ENCODE results near the gene KIZ. TPM values are rescaled to one million over a fixed set of nuclear protein-coding genes. Genes with fewer than 3 reads are reported as not detected.
A peak's percentile ranks its signal among the peaks of the same experiment; 100 is the strongest.

Gene KIZ, protein sequence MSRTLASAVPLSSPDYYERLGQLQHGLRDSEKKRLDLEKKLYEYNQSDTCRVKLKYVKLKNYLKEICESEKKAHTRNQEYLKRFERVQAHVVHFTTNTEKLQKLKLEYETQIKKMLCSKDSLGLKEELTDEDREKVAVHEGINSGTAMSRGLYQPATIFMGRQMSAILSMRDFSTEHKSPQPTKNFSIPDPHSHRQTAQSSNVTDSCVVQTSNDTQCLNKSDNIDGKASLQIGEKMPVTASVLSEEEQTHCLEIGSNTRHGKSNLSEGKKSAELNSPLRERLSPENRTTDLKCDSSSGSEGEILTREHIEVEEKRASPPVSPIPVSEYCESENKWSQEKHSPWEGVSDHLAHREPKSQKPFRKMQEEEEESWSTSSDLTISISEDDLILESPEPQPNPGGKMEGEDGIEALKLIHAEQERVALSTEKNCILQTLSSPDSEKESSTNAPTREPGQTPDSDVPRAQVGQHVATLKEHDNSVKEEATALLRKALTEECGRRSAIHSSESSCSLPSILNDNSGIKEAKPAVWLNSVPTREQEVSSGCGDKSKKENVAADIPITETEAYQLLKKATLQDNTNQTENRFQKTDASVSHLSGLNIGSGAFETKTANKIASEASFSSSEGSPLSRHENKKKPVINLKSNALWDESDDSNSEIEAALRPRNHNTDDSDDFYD
- total RNA-seq: 6.9 TPM

- DNase-seq (ENCODE audit: low spot score in 2 of 2) (peak; percentile 91 to 94), FAIRE-seq (no peak)
Observed at GRCh38 chr20:21125849-21126580, at the start of gene KIZ. Gene KIZ (plus strand): TSS chr20:21126082. CDS start chr20:21126116, 34 bp downstream.

DNA sequence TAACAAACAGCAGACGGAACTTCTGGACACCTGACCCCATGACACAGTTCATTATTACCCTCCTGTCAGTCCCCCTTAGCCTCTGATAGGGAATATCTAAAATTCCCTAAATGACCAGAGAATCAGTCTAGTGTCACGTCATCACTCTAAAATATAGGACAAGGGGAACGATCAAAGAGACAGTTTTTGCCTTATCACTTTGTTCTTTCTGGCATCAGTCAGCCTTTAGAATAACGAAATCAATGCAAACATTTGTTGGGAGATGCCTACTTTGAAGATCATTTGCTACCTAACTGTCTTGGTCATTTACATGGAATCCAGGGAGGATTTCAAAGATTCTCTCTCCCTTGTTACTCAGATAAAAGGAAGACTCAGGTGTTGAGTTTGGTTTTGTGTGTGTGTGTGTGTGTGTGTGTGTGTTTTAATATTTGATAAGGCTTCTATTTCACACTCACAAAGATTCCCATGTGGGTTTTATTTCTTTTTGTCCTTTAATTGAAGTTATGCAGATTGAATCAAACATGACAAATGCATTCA lies 48.0 kb upstream of the KIZ start:
- FAIRE-seq (no peak), DNase-seq (ENCODE audit: low spot score in 2 of 2) (no peak)

DNA sequence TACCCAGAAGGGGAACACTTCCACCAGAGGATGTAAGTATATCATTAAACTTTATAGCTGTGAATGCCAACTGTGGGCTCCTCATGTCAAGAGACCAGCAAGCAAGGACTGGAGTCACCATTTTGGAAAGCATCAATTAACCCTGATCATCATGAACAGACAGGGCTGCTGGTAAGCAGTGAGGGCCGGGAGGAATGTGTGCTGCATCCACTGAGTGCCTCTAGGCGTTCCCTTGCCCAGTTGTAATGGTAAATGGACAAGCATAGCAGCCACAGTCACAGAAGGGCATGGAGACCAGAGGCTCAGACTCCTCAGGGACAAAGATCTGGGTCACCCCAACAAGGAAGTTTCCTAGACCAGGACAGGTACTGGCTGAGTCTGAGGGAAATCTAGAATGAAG lies 43.3 kb upstream of the KIZ start:
- DNase-seq (ENCODE audit: low spot score in 2 of 2) (no peak), FAIRE-seq (no peak)

DNA sequence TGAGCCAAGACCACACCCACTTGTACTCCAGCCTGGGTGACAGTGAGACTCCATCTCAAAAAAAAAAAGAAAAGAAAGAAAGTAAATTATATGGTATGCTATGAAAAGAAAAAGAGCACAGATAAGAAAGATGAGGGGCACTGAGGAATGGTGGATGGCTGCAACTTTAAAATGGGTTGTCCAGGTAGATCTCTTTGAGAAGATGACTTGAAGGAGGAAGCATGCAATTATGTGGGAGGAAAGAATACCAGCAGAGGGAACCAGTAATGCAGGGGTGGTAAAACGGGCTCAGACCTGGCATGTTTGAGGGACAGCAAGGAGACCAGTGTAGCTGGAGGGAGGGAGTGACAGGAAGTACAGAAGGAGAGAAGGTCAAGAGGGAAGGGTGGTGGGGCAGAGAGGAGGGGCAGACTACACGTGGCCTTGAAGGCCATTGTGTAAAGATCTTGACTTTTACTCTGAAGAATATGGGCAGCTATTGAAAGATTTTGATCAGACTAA lies 42.0 kb upstream of the KIZ start:
- FAIRE-seq (no peak), DNase-seq (ENCODE audit: low spot score in 2 of 2) (no peak)

GRCh38 chr20:21087862-21088540 lies 37.9 kb upstream of the KIZ start:
- FAIRE-seq: no peak

GRCh38 chr20:21089391-21089790 lies 36.5 kb upstream of the KIZ start:
- FAIRE-seq: no peak
- no peak for DNase-seq (ENCODE audit: low spot score in 2 of 2)

More at GRCh38 chr20:21087862-21088540, 37.9 kb upstream of the KIZ start:
- DNase-seq (ENCODE audit: low spot score in 2 of 2): no peak

DNA sequence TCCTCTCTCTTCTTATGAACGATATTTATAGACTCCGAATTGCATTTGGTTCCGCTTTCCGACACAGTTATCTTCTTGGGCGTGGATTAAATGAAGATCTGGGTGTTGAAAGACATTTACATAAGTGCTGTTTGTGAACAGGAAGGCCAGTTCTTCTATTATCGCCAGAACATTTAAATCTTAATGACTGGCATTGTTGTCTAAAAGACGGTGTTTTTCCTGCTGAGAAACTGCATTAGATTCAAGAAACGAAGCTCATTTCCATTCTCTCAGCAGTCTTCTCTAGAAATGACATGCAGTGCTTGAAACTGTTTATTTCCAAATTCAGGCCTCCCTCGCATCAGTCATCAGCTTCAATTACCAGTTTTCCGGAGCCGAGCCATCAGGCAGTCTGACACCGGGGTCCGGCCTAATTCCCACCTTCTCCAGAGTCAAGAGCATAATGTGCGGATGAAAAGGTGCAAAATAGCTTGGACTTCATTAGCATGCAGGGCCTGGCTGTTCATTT lies 35.7 kb upstream of the KIZ start:
- FAIRE-seq: no peak
- no peak for DNase-seq (ENCODE audit: low spot score in 2 of 2)

- DNase-seq (ENCODE audit: low spot score in 2 of 2) (no peak), FAIRE-seq (no peak)
Observed at GRCh38 chr20:21090721-21091120, 35.2 kb upstream of the KIZ start.

DNA sequence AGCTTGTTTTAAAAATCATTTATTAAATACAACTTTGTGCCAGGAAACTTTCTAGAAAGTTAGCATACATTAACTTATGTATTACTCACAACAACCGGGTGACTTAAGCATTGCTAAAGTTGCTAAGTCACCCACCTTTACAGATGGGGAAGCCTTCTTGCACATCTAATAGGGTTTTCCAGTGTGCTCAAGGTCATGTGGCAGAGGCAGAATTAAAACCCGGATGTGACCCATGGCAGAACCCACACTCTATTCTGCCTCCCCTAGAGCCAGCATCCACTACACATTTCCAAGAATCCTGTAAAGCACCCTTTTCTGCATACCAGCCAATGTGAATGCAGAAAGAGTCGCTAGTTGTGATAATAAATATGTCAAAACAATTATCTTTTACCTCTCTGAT lies 33.1 kb upstream of the KIZ start:
- no peak for FAIRE-seq

DNA sequence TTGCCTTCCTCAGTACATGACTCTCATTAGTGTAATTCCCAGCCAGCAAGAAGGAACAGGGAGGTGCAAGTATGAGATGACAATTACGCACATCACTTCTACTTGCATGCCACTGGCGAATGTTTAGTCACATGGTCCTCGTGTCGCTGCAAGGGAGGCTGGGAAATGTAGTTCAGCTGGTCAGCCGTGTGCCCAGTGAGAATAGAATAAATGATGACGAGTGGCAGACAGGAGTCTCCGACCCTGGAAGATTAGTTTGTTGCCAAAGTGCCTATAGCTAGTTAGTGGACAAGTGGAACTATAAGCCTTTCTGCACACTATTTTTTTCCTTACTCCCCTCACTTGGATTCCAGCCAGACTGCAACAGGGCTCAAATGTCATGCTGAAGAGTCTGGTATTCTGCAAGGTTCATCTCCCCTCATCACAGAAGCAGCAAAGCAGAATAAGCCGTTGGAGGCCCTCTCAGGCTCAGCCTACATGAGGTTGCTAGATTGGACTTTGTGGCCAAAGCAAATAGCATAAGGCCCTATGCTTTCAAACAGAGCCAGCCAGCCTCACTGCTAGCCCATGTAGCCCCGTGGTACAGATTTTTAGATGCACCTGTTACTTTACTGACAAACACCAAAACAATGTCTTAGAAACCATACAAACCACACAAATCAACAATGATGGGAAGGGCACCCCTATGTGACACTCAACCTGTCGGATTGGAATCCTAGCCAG lies 29.4 kb upstream of the KIZ start:
- FAIRE-seq (no peak), DNase-seq (ENCODE audit: low spot score in 2 of 2) (no peak)

More for the DNA sequence above, 33.1 kb upstream of the KIZ start:
- DNase-seq (ENCODE audit: low spot score in 2 of 2): no peak

DNA sequence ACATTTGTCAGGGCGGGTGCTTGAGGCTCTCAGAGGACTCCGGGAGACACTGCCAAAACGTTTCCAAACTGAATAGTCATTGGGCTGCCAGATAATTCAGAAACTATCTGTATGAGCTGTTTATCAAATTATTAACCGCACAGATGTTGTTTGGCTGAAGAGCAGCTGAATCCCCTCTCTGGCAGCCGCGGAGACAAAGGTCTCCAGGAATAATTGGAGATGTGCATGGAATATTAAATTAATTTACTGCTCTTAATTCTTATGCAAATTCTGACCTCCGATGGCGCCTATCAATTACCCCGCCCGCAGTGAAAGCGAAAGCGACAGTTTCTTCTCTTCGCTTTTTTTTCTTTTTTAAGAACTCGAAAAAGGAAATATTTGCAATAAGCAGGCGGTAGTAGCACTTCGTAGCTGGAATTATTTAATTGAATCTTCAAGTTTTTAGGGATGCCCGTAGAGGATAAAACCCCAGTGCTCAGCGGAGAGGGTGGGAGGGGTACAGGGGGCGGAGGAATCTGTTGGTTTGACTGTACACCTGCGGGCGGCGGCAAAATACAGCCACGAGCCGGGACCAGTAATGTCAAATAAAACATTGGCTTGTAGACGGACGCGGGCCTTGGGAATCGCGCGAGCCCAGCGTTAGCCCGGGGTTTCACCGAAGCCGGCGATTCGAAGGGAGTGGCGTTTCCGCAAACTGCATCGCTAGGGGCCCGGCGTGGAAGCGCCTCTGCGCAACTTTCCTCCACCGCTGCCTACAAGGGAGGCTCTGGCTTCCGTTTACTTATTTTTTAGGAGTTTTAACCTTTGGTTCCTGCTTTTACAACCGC lies 25.9 kb upstream of the KIZ start:
- FAIRE-seq (no peak), DNase-seq (ENCODE audit: low spot score in 2 of 2) (no peak)

DNA sequence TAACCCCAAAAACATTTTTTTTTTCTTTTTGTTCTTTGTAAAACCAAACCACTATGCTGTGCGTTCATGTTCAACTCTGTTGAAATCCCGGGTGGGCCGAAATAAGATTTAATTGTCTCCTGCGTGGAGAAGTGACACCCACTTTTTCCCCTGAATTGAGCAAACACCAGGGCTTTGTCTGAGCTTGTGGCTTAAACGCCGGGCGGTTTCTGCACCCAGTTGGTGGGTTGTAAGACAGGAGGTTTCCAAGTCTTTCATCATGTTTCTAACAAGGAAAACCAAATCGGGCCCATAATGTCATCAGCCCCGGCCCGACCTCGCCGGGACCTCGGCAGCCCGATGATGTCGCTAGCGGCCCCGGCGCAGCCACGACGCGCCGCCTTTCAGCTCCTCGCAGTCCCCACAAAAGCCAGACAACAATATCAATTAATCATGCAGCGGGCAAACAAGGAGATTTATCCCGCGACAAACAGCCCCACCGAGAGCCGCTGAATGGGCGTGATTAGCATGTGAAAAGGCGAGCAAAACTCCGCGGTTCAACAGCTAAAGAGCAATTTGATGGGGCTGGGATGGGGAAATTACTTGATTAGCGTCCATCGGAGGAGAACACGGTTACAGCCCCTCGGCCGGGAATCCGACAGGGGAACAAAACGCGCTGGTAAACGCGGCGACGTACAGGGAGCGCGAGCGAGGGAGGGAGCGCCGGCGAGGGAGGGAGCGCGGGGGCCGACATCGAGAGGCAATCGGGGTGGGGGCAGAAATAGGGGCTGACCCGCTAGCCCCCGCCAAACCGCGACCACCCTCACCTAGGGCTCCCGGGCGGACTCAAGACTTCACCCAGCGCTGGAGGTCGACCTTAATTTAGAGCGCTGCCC lies 25.1 kb upstream of the KIZ start:
- DNase-seq (ENCODE audit: low spot score in 2 of 2) (no peak), FAIRE-seq (no peak)

DNA sequence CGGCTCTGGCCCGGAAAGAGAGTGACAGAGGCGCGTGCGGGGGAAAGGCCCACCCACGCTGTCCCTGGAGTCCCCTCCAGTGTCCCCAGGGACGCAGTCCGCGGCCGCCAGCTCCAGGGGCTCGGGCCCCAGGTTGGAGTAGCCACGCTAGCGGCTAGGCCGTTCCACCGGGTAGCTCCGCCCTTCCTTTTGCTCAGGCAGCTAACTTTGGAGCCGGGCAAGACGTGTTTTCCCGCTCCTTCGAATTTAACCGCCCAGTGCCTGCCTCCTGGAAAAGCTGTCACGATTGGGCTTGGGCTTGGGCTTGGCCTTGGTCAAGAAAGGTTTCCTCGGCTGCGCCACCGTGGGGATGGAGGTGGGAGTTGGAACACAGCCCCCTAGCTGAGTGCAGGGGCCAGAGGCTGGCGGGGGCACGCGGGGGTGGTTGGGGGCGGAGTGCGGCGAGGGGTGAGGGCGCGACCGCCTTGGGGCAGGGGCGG lies 24.4 kb upstream of the KIZ start:
- FAIRE-seq (no peak), DNase-seq (ENCODE audit: low spot score in 2 of 2) (no peak)

DNA sequence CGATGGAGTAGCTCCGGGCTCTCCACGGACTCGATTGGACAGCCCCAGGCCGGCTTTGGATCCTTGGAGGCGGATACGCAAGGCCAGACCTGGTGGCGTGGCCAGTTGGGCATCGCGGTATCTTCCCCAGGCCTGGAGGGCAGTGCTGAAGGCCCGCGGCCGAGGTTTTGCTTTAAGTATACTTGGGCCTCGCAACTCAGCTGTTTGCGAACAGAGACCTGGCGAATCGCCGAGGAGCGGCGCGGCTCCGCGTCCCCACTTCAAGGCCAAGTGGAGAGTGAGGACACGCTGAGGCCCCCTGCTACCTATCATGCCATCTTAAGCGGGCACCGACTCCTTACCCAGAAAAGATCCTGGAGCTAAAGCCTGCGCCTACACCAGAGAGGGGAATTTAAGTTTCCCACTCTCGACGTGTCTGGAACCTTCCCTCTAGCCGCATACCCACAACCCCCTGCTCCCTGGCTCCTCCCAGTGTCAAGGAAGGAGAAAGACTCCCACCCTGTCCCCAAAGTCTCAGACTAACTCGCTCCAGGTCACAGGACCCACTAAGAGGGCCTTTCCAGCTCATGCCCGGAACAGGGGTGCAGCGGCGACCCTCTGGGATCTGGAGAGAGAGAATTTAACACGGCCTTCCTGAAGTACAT lies 23.8 kb upstream of the KIZ start:
- no peak for FAIRE-seq
- DNase-seq (ENCODE audit: low spot score in 2 of 2): peak in 1 of 2 donors; percentile 75

GRCh38 chr20:21102603-21103311 lies 23.1 kb upstream of the KIZ start:
- peak in 1 of 2 donors; percentile 73 for DNase-seq (ENCODE audit: low spot score in 2 of 2)
- no peak for FAIRE-seq

All from frontal cortex (tissue), 4 donors.